Activated CD8-positive, alpha-beta memory T cell treated with anti-CD3 and anti-CD28 coated beads for 1 hour (primary cell): ENCODE results near the gene HYCC2.
"Not testable (repeated sequence)": the region's sequence is repeated elsewhere in the genome, so short reads cannot be mapped to it uniquely, and the experiment has no call there.

ENCODE experiments used
- DNase-seq, 2 donors: peaks; one replicate each; pipeline ENCODE4 v3.0.0-alpha.2; 2020; ENCODE audit warnings: low read depth in 1 of 2; ENCODE audit errors: extremely low read depth in 1 of 2

The HYCC2 gene

DNA sequence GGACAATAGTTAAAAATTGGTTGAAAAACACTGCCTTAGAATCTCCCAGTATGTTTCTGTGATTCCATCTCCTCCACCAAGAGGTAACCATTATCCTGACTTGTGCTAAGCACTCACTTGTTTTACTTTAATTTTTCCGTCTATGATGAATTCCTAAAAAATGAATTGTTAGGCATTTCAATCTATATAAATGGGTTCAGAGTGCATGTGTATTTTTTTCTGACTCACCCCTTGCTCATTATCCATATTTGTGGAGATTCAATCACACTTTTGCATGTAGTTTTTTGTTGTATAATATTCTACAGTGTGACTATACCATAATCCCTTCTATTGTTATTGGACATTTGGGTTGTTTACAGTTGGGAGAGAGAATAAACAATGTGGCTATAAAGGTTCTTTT lies 1.6 kb upstream of the HYCC2 start:
- no peak for DNase-seq

DNA sequence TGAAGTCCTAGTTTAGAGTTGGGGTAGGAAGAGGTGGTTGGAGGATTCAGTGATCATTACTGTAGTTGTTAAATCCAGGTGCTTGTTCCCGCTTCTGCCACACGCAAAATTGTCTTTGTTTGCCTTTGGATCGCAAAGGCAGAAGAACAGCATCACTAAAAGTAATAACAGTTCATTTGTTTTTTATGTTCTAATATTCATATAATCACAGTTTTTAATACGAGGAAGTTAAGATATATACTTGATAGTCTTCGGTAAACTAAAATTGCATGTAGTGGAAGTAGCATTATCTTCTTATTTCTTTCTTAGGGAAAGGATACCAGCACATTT lies 695 bp upstream of the HYCC2 start:
- DNase-seq, result no peak

- no peak for DNase-seq
Observed at GRCh38 chr2:201070948-201071478, 458 bp downstream of the HYCC2 start.

DNA sequence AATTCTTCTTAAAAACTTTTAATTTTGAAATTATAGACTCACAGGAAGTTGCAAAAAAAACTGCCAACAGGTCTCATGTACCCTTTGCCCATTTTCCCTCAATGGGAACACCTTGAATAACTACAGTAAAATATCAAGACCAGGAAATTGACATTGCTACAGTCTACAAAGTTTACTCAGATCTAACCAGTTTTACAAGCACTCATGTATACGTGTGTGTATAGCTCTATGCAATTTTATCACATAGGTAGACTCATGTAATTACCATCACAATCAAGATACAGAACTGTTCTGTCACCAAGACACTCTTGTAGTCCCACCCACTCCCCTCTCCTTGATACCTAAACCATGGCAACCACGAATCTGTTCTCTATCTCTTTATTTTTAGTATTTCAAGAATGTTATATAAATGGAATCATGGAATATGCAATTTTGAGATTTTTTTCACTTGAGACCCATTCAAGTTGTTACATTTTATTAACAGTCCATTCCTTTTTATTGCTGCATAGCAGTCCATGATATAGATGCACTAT lies 6.6 kb downstream of the HYCC2 start:
- no peak for DNase-seq

GRCh38 chr2:201063516-201063915 lies 8.0 kb downstream of the HYCC2 start:
- DNase-seq, result not testable (repeated sequence)

- no peak for DNase-seq
Observed at GRCh38 chr2:201059961-201060755, 11.3 kb downstream of the HYCC2 start.

GRCh38 chr2:201058914-201059313 lies 12.6 kb downstream of the HYCC2 start:
- DNase-seq, result no peak

DNA sequence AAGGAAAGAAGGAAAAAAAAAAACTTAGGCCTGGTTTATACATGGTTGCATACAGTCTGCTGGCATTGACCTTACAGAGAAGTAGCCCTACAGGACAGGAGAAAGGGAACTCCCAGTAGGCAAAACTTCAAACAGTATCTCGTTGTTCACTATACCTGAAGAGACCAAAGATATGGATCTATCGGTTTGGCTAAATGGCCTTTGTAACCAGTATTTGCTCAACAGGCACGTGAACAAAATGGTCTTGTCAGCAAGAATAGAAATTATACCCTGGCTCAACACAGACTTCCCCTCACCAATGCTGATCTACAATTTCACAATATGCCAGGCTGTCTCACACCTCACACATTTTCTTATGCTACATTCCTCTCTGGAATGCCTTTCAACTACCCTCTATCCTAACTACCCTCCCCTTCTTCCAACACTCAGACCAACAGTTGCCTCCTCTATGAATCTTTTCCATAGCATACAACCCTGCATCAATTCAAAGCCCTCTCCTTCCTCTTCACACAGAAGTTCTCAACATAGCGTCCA lies 13.7 kb downstream of the HYCC2 start:
- DNase-seq, result no peak

- DNase-seq, result no peak
Observed at GRCh38 chr2:201057087-201057521, 14.4 kb downstream of the HYCC2 start.

- no peak for DNase-seq
Observed at GRCh38 chr2:201049455-201049854, 22.0 kb downstream of the HYCC2 start.

GRCh38 chr2:201046881-201047280 lies 24.6 kb downstream of the HYCC2 start:
- no peak for DNase-seq

- DNase-seq, result not testable (repeated sequence)
Observed at GRCh38 chr2:201043050-201043449, 28.4 kb downstream of the HYCC2 start.

- DNase-seq, result not testable (repeated sequence)
Observed at GRCh38 chr2:201042451-201042850, 29.0 kb downstream of the HYCC2 start.

- DNase-seq, result no peak
Observed at GRCh38 chr2:201040867-201041628, 30.4 kb downstream of the HYCC2 start.

- DNase-seq, result no peak
Observed at GRCh38 chr2:201038855-201039254, 32.6 kb downstream of the HYCC2 start.

DNA sequence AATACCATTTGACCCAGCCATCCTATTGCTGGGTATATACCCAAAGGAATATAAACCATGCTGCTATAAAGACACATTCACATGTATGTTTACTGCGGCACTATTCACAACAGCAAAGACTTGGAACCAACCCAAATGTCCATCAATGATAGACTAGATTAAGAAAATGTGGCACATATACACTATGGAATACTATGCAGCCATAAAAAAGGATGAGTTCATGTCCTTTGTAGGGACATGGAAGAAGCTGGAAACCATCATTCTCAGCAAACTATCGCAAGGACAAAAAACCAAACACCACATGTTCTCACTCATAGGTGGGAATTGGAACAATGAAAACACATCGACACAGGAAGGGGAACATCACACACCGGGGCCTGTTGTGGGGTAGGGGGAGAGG lies 33.1 kb downstream of the HYCC2 start:
- DNase-seq, result not testable (repeated sequence)

DNA sequence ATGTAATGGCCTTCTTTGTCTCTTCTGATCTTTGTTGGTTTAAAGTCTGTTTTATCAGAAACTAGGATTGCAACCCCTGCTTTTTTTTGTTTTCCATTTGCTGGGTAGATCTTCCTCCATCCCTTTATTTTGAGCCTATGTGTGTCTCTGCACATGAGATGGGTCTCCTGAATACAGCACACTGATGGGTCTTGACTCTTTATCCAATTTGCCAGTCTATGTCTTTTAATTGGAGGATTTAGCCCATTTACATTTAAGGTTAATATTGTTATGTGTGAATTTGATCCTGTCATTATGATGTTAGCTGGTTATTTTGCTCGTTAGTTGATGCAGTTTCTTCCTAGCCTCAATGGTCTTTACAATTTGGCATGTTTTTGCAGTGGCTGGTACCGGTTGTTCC lies 37.1 kb downstream of the HYCC2 start:
- DNase-seq, result not testable (repeated sequence)

DNA sequence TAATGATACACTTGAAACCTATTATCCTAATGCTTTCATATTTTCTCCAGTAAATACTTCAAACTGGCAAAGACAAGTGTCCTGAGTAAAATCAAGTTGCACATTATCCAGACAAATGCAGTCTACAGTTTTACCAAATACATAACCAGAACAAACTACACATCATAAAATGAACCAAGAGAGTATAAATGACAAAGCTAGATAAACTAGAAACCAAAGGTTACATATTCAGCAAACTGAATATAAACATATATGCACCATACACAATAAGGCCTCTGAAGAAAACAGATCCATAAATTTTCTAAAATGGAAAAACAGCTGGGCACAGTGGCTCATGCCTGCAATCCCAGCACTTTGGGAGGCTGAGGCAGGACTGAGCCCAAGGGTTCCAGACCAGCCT lies 47.0 kb downstream of the HYCC2 start:
- DNase-seq, result no peak

- DNase-seq, result no peak
Observed at GRCh38 chr2:201021914-201022313, 49.6 kb downstream of the HYCC2 start.
